ENCODE measurements around the gene ALPP. TPM values are rescaled to one million over a fixed set of nuclear protein-coding genes. Genes with fewer than 3 reads are reported as not detected.

Gene ALPP
- total RNA-seq, 1 donor from 2014 or later, result not detected

GRCh38 chr2:232386740-232387450, 8.3 kb downstream of the ALPP start:
- TF ChIP-seq CTCF (conservative IDR thresholded peaks at IDR 0.05), result no peak
- H3K36me3 Mint-ChIP-seq (ENCODE audit: low read depth), result no peaks in the 10 kb centered on the region
- no peak for DNase-seq (ENCODE audit: low read depth, low spot score)
- no peak overlapping the region for H3K4me3 Mint-ChIP-seq
- peaks cover 97% of the 10 kb centered on the region for H3K27me3 Mint-ChIP-seq (ENCODE audit: low read depth)
- peaks cover 10% of the 10 kb centered on the region for H3K4me1 Mint-ChIP-seq
- no peak overlapping the region for H3K27ac Mint-ChIP-seq (ENCODE audit: unreplicated experiment)
- H3K9me3 Mint-ChIP-seq, result no peaks in the 10 kb centered on the region

GRCh38 chr2:232387451-232388171, 9.1 kb downstream of the ALPP start:
- H3K27me3 Mint-ChIP-seq (ENCODE audit: low read depth), result peaks cover 94% of the 10 kb centered on the region
- no peaks in the 10 kb centered on the region for H3K9me3 Mint-ChIP-seq
- H3K4me3 Mint-ChIP-seq, result no peak overlapping the region
- peaks cover 10% of the 10 kb centered on the region for H3K4me1 Mint-ChIP-seq
- no peak for TF ChIP-seq CTCF (conservative IDR thresholded peaks at IDR 0.05)
- H3K27ac Mint-ChIP-seq (ENCODE audit: unreplicated experiment), result no peak overlapping the region
- H3K36me3 Mint-ChIP-seq (ENCODE audit: low read depth), result no peaks in the 10 kb centered on the region
- DNase-seq (ENCODE audit: low read depth, low spot score), result no peak

GRCh38 chr2:232388324-232388891, 9.9 kb downstream of the ALPP start:
- no peak overlapping the region for H3K27ac Mint-ChIP-seq (ENCODE audit: unreplicated experiment)
- H3K4me3 Mint-ChIP-seq, result no peak overlapping the region

GRCh38 chr2:232389327-232389726, 10.8 kb downstream of the ALPP start:
- Mint-ChIP-seq H3K36me3 (ENCODE audit: low read depth) (no peaks in the 10 kb centered on the region), H3K4me1 (peaks cover 10% of the 10 kb centered on the region)

More at GRCh38 chr2:232388324-232388891, 9.9 kb downstream of the ALPP start:
- Mint-ChIP-seq H3K36me3 (ENCODE audit: low read depth) (no peaks in the 10 kb centered on the region), H3K27me3 (ENCODE audit: low read depth) (peaks cover 88% of the 10 kb centered on the region), H3K4me1 (peaks cover 10% of the 10 kb centered on the region), H3K9me3 (no peaks in the 10 kb centered on the region)
- no peak for TF ChIP-seq CTCF (conservative IDR thresholded peaks at IDR 0.05)
- no peak for DNase-seq (ENCODE audit: low read depth, low spot score)

GRCh38 chr2:232390661-232391060, 12.1 kb downstream of the ALPP start:
- Mint-ChIP-seq H3K9me3 (no peaks in the 10 kb centered on the region), H3K4me3 (no peak overlapping the region), H3K36me3 (ENCODE audit: low read depth) (no peaks in the 10 kb centered on the region), H3K27me3 (ENCODE audit: low read depth) (peaks cover 77% of the 10 kb centered on the region), H3K27ac (ENCODE audit: unreplicated experiment) (no peak overlapping the region), H3K4me1 (peaks cover 10% of the 10 kb centered on the region)
- no peak for DNase-seq (ENCODE audit: low read depth, low spot score)
- no peak for TF ChIP-seq CTCF (conservative IDR thresholded peaks at IDR 0.05)

More at GRCh38 chr2:232389327-232389726, 10.8 kb downstream of the ALPP start:
- no peak for DNase-seq (ENCODE audit: low read depth, low spot score)
- H3K9me3 Mint-ChIP-seq, result no peaks in the 10 kb centered on the region
- no peak overlapping the region for H3K27ac Mint-ChIP-seq (ENCODE audit: unreplicated experiment)
- H3K4me3 Mint-ChIP-seq, result no peak overlapping the region
- H3K27me3 Mint-ChIP-seq (ENCODE audit: low read depth), result peaks cover 85% of the 10 kb centered on the region
- TF ChIP-seq CTCF (conservative IDR thresholded peaks at IDR 0.05), result no peak
